HG03066 (cell line): ENCODE results near the gene LPIN3.

Experiments used
- ATAC-seq: cut with Tn5 transposase; IDR thresholded peaks from one replicate; pipeline ENCODE4 v1.9.1; 2021; ENCODE audit warnings: low read depth; ENCODE audit not compliant: unreplicated experiment

Gene LPIN3

DNA sequence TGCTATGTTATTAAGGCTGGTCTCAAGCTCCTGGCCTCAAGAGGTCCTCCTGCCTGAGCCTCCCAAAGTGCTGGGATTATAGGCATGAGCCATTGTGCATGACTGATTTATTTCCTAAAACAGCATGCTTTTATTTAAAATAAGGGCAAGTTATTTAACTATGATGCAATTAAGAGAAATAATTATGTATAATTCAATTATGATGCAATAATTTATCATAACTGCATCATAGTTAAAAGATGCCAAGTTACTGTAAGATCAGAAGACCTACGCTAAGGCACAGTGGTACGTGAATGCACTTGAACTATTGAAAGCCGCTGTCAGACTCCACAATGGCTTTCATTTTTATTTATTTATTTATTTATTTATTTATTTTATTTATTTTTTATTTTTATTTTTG is 50.3 kb downstream of the LPIN3 start:
- ATAC-seq: no peak

- no peak for ATAC-seq
Observed at GRCh38 chr20:41391587-41392001, 51.0 kb downstream of the LPIN3 start.

DNA sequence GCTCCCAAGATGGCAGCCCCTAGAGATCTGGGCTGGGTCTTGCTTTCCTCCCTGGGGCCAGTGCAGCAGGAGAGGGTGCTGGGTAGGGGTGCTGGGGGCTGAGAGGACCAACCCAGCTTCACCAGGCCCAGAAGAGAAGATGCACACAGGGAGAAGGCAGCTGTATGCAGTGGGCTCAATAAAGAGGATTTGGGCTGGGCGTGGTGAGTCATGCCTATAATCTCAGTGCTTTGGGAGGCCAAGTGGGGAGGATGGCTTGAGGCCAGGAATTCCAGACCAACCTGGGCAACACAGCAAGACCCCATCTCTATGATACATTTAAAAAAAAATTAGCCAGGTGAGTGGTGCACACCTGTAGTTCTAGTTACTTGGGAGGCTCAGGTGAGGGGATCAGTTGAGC is 51.7 kb downstream of the LPIN3 start:
- no peak for ATAC-seq

- no peak for ATAC-seq
Observed at GRCh38 chr20:41392871-41393704, 52.5 kb downstream of the LPIN3 start.

DNA sequence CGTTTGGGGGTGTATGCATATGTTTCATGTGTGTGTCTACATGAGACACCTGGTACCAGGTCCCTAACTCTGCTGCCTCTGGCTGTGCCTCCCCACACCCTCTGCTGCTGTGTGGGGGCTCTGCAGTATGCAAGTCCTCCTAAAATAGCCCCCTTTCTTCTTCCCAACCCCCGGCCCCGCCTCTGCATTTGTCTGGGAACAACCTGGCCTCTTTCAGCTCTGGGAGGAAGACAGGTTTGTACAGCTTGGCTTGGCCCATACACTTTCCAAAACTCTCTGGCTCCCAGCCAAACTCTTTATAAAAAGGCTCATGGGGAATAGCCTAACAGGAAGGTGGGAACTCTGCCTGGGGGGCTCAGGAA is 53.1 kb downstream of the LPIN3 start:
- ATAC-seq: no peak

DNA sequence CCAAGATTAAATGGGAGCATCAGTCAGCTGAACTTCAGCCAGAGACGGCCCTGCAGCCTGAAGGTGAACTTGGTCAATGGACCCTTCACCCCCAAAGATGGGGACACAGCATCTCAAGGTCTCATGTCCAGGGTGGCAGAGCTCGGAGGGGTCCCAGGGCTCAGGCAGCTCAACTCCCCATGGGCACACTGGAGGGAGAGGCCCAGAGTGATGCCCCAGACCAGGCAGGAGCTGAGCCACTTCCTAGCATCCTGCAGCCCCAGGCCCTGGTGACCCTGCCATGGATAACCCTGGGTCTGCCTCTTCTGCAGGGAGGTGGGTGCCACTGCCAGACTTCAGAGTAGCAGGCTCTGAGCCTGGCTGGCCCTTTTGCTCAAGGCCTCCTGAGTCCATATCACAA is 53.5 kb downstream of the LPIN3 start:
- no peak for ATAC-seq

DNA sequence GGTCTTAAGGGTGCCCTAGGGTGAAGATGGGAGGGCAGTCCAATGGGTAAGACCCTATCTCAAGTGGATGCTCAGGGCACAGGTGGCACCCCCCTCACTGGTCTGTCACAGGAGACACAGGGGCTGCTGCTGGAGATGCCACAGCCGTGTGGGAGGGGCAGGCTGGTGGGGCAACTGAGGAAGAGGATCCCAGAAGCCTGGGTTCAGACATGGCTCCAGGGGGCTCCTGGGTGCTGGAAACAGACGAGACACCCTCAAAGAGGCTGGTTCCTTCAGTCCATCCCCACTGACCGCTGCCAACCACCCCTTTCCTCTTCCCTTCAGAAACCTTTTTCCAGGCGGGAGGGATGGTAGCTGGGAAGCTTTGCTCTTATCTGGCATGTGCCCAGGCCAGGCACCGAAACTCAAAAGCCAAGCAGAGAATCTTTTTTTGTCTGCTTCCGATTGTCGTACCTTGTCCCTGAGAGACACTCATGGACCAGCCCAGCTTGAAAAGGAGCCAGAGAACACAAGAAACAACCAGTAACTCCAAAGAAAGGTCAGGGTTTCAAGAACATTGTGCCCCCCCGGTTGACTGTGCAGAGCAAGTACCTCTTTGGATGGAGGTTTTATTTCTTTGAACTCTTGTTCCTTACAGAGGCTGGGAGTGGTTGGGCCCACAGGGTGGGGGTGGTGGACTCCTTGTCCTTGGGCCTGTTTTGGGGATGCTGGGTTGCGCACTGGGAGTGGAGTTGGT is 54.5 kb downstream of the LPIN3 start:
- no peak for ATAC-seq

- no peak for ATAC-seq
Observed at GRCh38 chr20:41395667-41396664, 55.3 kb downstream of the LPIN3 start.

- ATAC-seq: no peak
Observed at GRCh38 chr20:41398408-41398807, 57.8 kb downstream of the LPIN3 start.

DNA sequence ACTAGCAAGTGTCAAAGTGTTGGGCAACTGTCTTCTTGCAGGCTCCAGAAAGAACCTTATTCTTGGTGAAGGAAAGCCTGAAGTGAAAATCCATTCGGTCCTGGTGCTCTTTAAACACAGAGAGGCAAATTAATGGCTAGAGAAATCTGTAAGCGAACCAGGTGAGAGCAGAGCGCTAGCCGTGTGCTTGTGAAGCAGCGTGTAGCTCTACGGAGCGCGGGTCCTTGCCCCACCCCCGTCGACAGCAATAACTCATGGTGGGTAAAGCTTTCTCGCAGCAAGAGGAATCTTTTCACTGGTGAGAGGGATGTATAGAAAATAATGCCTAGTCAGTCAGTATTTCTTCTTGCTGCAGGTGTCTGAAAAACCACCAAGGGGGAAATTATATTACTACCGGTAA is 63.0 kb downstream of the LPIN3 start:
- ATAC-seq: no peak

DNA sequence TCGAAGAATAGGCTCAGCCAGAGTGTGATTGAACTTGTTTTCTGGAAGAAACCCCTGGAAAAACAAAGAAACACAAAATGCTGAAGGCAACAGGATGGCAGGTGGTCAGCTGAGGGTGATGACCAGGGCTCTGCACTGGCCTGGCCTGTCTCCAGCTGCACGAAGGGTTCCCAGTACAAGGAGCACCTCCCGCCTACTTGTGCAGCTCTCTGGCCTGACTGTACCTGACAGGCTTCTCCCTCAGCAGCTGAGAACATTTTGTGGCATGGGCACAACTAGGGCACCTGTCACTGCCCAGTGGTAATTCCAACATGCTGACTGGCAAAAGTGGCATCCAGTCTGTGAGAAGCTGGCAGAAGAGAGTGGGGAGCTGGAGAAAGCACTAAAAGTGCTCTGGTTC is 64.8 kb downstream of the LPIN3 start:
- ATAC-seq: no peak

GRCh38 chr20:41406353-41406752 is 65.7 kb downstream of the LPIN3 start:
- no peak for ATAC-seq

- no peak for ATAC-seq
Observed at GRCh38 chr20:41406896-41407444, 66.3 kb downstream of the LPIN3 start.

DNA sequence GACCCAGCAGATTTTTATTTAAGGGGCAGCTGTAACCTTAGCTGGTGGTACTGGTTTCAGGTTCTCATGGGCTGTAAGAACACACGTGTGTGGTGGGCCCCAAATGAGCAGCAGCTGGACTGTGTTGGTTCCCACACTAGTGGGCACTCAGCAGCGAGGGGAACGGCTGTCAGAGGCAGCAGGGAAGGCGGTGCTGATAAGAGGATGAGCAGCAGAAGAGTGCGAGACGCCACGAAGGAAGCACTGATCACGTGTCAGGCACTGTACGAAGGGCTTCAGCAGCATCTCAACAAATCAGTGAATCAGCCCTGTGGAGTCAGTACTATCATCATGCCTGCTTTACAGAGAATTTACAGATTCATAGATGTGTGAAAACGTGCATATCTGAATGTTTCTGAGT is 67.0 kb downstream of the LPIN3 start:
- ATAC-seq: no peak

GRCh38 chr20:41408156-41408794 is 67.7 kb downstream of the LPIN3 start:
- ATAC-seq: no peak

DNA sequence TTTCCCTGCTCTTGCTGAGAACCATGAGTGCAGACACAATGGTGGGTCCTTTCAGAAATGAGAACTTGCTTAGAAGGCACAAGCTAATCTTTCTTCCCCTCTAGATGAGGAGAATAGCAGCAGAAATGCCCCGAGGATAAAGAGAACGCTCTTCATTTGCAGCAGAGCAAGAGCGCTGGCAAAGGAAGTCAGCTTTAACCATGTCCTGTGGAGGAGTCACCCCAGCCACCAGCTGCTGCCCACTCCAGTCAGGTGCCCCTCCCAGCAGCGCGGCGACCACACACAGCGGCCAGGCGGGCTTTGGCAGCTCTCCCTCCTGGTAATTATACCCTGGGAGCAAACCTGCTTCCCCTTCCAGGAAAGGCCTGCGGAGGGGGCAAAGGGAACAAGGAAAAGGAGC is 68.4 kb downstream of the LPIN3 start:
- no peak for ATAC-seq
